Measurements from ENCODE around the gene ASCC3.
A peak's percentile ranks its signal among the peaks of the same experiment; 100 is the strongest.

- TF ChIP-seq GABPA (IDR thresholded peaks at IDR 0.05 in 1 of 2, conservative IDR thresholded peaks at IDR 0.05 in 1 of 2) (no peak), CTCF (IDR thresholded peaks at IDR 0.05; ENCODE audit: low read depth, low read length, missing input control) (peak; percentile 73)
These were observed 401.7 kb downstream of the ASCC3 start for GRCh38 chr6:100479179-100480035.

Measured in liver (tissue), 3 donors.